Gastroesophageal sphincter (tissue), 3 donors: ENCODE results near the gene THRA.

ENCODE experiments used
- POLR2A ChIP-seq, 2 donors: fragments of 450-650 bp; IDR thresholded peaks; one replicate each; pipeline ENCODE4 v1.6.1; 2017; ENCODE audit warnings: antibody characterized with exemption in 2 of 2, mild to moderate bottlenecking in 2 of 2, moderate library complexity in 1 of 2
- POLR2AphosphoS5 ChIP-seq: sonication (generic); formaldehyde crosslinking; IDR thresholded peaks from one replicate; pipeline ENCODE4 v1.6.1; 2017; ENCODE audit warnings: antibody characterized with exemption
- TF ChIP-seq, protein P1 (sequence below), 4 experiments: fragments of 200-600 bp in 2 of 4; fragments of 450-650 bp in 2 of 4; sonication (generic) in 1 of 4; IDR thresholded peaks; one replicate each; pipeline ENCODE4 v1.5.1; 2017 to 2019; ENCODE audit warnings: antibody characterized with exemption in 4 of 4, mild to moderate bottlenecking in 2 of 4, moderate library complexity in 2 of 4

DNA sequence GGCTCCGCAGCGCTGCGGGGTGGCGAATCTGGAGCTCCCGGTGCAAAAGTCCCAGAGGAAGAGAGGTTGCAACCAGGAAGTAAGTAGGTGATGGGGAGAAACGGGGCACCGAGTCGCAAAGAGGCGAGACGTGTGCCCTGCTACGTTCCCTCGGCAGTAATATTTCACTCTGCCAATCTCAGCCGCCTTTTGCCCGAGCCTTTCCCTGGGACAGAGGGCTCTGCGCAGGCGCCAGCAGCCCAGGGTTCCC is 37.6 kb downstream of the THRA start, which contains the start of gene NR1D1:
- TF ChIP-seq, protein P1, sequence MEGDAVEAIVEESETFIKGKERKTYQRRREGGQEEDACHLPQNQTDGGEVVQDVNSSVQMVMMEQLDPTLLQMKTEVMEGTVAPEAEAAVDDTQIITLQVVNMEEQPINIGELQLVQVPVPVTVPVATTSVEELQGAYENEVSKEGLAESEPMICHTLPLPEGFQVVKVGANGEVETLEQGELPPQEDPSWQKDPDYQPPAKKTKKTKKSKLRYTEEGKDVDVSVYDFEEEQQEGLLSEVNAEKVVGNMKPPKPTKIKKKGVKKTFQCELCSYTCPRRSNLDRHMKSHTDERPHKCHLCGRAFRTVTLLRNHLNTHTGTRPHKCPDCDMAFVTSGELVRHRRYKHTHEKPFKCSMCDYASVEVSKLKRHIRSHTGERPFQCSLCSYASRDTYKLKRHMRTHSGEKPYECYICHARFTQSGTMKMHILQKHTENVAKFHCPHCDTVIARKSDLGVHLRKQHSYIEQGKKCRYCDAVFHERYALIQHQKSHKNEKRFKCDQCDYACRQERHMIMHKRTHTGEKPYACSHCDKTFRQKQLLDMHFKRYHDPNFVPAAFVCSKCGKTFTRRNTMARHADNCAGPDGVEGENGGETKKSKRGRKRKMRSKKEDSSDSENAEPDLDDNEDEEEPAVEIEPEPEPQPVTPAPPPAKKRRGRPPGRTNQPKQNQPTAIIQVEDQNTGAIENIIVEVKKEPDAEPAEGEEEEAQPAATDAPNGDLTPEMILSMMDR (IDR thresholded peaks at IDR 0.05): peak in 1 of 4 experiments; percentile 7
- TF ChIP-seq POLR2AphosphoS5: peak; percentile 99
- TF ChIP-seq POLR2A (IDR thresholded peaks at IDR 0.05): peak; percentile 98
